ENCODE measurements around the gene LGALS9. TPM values are rescaled to one million over a fixed set of nuclear protein-coding genes. Genes with fewer than 3 reads are reported as not detected.

The LGALS9 gene
- total and polyA plus RNA-seq, 9 of the 15 experiments (the other 6 are each of a cell fraction or from before 2014, with no cell fraction given) = 0.45 to 6.9 (median 2.8) TPM

DNA sequence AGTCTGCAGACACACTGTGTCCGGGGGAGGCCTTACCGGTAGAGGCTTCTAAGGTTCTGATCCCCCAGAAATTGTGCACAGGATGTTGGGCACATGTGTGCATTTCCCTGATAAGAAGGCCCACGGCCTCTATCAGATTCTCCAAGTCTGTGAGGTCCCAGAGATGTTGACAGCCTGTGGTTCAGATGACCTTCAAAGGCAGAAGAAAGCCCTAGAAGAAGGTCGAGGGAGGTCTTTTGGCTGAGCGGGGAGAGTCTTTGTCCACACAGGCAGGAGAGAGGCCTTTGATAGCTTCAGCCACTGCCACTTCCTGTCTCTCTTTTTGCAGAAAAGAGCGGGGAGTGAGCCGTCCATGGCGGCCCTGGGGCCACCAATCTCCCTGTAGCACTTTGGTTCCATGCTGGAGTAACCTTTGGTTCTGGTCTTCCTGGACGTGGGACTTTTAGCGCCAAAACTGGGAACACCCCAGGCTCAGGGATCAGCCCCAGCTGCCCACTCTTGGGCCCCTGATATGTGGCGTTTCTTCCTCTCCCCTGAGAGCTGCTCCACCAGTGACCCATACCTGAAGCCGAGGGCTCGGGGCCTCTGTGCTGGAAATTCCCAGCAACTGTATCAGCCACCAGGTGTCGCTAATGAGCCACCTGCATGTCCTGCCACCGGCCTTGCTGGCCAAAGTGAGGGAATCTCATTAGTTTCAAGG, 28.1 kb upstream of the LGALS9 start (continued):
- TF ChIP-seq SMAD1 (IDR thresholded peaks at IDR 0.05; ENCODE audit: low read depth, low read length, partially characterized antibody) = peak; percentile 70
- peak; percentile 2; the same call in 1 of the 2 replicates for TF ChIP-seq MAX (CRISPR knock-in tag; IDR thresholded peaks at IDR 0.05)
- TF ChIP-seq ELF4 (CRISPR knock-in tag; IDR thresholded peaks at IDR 0.05) = peak; percentile 14
- TF ChIP-seq RCOR1 (IDR thresholded peaks at IDR 0.05; ENCODE audit: borderline replicate concordance in 1 of 2, low read depth in 2 of 2, low read length in 2 of 2) = peak in 1 of 2 experiments; percentile 93; a peak in 2 of 4 replicates
- peak; percentile 38; the same call in 1 of the 2 replicates for TF ChIP-seq IFI16 (CRISPR knock-in tag; IDR thresholded peaks at IDR 0.05)
- TF ChIP-seq ASH1L (IDR thresholded peaks at IDR 0.05; ENCODE audit: borderline replicate concordance, low read depth, partially characterized antibody) = no peak
- 0 out of 2 replicates have a peak, but pooled peaks have one; percentile 4 for TF ChIP-seq NFE2 (IDR thresholded peaks at IDR 0.05; ENCODE audit: low read depth)
- TF ChIP-seq ZNF436 (CRISPR knock-in tag; IDR thresholded peaks at IDR 0.05) = no peak
- no peak for TF ChIP-seq SRSF7 (optimal IDR thresholded peaks at IDR 0.05; ENCODE audit: low read depth, low read length)
- TF ChIP-seq, protein P1, sequence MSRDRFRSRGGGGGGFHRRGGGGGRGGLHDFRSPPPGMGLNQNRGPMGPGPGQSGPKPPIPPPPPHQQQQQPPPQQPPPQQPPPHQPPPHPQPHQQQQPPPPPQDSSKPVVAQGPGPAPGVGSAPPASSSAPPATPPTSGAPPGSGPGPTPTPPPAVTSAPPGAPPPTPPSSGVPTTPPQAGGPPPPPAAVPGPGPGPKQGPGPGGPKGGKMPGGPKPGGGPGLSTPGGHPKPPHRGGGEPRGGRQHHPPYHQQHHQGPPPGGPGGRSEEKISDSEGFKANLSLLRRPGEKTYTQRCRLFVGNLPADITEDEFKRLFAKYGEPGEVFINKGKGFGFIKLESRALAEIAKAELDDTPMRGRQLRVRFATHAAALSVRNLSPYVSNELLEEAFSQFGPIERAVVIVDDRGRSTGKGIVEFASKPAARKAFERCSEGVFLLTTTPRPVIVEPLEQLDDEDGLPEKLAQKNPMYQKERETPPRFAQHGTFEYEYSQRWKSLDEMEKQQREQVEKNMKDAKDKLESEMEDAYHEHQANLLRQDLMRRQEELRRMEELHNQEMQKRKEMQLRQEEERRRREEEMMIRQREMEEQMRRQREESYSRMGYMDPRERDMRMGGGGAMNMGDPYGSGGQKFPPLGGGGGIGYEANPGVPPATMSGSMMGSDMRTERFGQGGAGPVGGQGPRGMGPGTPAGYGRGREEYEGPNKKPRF (IDR thresholded peaks at IDR 0.05; ENCODE audit: low read depth, low read length) = no peak
- TF ChIP-seq SRF (CRISPR knock-in tag; IDR thresholded peaks at IDR 0.05) = 0 out of 4 replicates have a peak, but pooled peaks of 1 of the 2 experiments have one; percentile 64
- peak in 1 of 2 experiments; percentile 66; a peak in 1 of 3 replicates for TF ChIP-seq CBX3 (IDR thresholded peaks at IDR 0.05; ENCODE audit: borderline replicate concordance in 1 of 2, low read length in 2 of 2)
- peak; percentile 58; the same call in 1 of the 2 replicates for TF ChIP-seq TARDBP (IDR thresholded peaks at IDR 0.05)
- no peak for TF ChIP-seq GTF2F1 (IDR thresholded peaks at IDR 0.05; ENCODE audit: low read depth, low read length)
- peak; percentile 48; the same call in 1 of the 2 replicates for TF ChIP-seq SP1 (CRISPR knock-in tag; IDR thresholded peaks at IDR 0.05)
- no peak for TF ChIP-seq FOXP4 (CRISPR knock-in tag; IDR thresholded peaks at IDR 0.05; ENCODE audit: borderline replicate concordance)
- no peak for TF ChIP-seq GTF2B (IDR thresholded peaks at IDR 0.05; ENCODE audit: extremely low read depth, insufficient read length)
- peak; percentile 42 to 62 for TF ChIP-seq FOXK2 (conservative IDR thresholded peaks at IDR 0.05 in 1 of 2, IDR thresholded peaks at IDR 0.05 in 1 of 2; ENCODE audit: low read depth in 2 of 2)
- TF ChIP-seq SMARCA4 (IDR thresholded peaks at IDR 0.05) = peak; percentile 97
- TF ChIP-seq C11orf30 (IDR thresholded peaks at IDR 0.05; ENCODE audit: low read depth) = no peak
- TF ChIP-seq PTBP1 (IDR thresholded peaks at IDR 0.05; ENCODE audit: low read depth, low read length) = 0 out of 2 replicates have a peak, but pooled peaks have one; percentile 21
- peak; percentile 61; the same call in 1 of the 2 replicates for TF ChIP-seq BACH1 (tag; IDR thresholded peaks at IDR 0.05)
- no peak for TF ChIP-seq RFX1 (IDR thresholded peaks at IDR 0.05)
- TF ChIP-seq NBN (IDR thresholded peaks at IDR 0.05; ENCODE audit: low read depth) = peak; percentile 83; the same call in 1 of the 2 replicates
